GM13976 (cell line): Measurements from ENCODE around the gene USP17L28.
"Not testable (repeated sequence)": the region's sequence is repeated elsewhere in the genome, so short reads cannot be mapped to it uniquely, and the experiment has no call there.

Experiments used
- DNase-seq: peaks from one replicate; pipeline ENCODE4 v3.0.0; 2012; ENCODE audit warnings: low spot score
- in situ Hi-C: fragments of 300-500 bp; cut with MboI; formaldehyde crosslinking; loops from one replicate; pipeline ENCODE4 v1.12.0; 2022; ENCODE audit warnings: low sequenced_read_pairs, mixed read lengths, inconsistent platforms; ENCODE audit not compliant: unreplicated experiment
- TF ChIP-seq, protein P1 (sequence below): IDR thresholded peaks from 2 replicates; pipeline ENCODE4 v1.5.1; 2012; ENCODE audit warnings: borderline replicate concordance, mild to moderate bottlenecking; ENCODE audit not compliant: insufficient read depth; ENCODE audit errors: extremely low read depth, missing control alignments, control extremely low read depth

USP17L28 gene, protein sequence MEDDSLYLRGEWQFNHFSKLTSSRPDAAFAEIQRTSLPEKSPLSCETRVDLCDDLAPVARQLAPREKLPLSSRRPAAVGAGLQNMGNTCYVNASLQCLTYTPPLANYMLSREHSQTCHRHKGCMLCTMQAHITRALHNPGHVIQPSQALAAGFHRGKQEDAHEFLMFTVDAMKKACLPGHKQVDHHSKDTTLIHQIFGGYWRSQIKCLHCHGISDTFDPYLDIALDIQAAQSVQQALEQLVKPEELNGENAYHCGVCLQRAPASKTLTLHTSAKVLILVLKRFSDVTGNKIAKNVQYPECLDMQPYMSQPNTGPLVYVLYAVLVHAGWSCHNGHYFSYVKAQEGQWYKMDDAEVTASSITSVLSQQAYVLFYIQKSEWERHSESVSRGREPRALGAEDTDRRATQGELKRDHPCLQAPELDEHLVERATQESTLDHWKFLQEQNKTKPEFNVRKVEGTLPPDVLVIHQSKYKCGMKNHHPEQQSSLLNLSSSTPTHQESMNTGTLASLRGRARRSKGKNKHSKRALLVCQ

DNA sequence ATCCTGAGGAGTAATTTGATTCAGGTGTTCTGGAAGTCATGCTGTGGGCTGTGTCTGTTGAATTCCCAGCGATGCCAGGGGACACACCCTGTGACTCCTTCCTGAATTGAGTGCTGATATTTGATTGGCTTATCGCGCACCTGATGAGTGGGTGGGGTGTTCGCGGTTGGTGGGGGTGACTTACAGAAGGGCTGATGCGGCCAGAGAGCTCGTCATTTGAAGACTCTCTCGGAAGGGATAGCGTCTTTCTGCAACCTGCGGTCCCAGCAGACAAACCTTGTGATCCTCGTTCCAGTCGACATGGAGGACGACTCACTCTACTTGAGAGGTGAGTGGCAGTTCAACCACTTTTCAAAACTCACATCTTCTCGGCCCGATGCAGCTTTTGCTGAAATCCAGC, at the start of gene USP17L28:
USP17L28 (plus strand) TSS at position 301 of the 400 bp plus-strand sequence; CDS start at position 301, 0 bp downstream.
- in situ Hi-C loops = not testable (repeated sequence)

DNA sequence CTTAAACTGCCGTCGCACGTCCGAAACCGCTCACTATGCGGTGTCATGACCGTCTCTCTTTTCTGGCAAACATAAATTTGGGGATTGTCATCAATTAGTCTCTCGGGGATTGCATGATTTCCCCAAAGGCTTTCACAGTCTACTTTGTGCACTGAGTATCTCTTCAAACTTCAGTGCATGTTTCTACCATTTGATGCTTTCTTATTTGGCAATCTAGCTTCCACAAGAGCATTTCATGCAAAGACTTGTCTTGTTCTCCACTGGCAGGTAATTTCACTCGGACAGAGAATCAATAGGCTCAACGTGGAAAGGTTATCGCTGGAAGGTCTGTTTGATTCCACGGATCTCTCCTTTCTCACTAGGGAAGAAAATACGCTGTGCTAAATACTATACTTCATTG, 24.5 kb upstream of the USP17L28 start:
- DNase-seq, in situ Hi-C loops: not testable (repeated sequence)

More for the DNA sequence above, at the start of gene USP17L28:
- DNase-seq = not testable (repeated sequence)

DNA sequence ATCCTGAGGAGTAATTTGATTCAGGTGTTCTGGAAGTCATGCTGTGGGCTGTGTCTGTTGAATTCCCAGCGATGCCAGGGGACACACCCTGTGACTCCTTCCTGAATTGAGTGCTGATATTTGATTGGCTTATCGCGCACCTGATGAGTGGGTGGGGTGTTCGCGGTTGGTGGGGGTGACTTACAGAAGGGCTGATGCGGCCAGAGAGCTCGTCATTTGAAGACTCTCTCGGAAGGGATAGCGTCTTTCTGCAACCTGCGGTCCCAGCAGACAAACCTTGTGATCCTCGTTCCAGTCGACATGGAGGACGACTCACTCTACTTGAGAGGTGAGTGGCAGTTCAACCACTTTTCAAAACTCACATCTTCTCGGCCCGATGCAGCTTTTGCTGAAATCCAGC, 23.8 kb upstream of the USP17L28 start, which contains the start of gene USP17L24:
USP17L24 (plus strand) TSS at position 301 of the 400 bp plus-strand sequence; CDS start at position 301, 0 bp downstream.
- in situ Hi-C loops, DNase-seq: not testable (repeated sequence)

DNA sequence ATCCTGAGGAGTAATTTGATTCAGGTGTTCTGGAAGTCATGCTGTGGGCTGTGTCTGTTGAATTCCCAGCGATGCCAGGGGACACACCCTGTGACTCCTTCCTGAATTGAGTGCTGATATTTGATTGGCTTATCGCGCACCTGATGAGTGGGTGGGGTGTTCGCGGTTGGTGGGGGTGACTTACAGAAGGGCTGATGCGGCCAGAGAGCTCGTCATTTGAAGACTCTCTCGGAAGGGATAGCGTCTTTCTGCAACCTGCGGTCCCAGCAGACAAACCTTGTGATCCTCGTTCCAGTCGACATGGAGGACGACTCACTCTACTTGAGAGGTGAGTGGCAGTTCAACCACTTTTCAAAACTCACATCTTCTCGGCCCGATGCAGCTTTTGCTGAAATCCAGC, 19.1 kb upstream of the USP17L28 start, which contains the start of gene USP17L25:
USP17L25 (plus strand) TSS at position 301 of the 400 bp plus-strand sequence; CDS start at position 301, 0 bp downstream.
- in situ Hi-C loops, DNase-seq: not testable (repeated sequence)

DNA sequence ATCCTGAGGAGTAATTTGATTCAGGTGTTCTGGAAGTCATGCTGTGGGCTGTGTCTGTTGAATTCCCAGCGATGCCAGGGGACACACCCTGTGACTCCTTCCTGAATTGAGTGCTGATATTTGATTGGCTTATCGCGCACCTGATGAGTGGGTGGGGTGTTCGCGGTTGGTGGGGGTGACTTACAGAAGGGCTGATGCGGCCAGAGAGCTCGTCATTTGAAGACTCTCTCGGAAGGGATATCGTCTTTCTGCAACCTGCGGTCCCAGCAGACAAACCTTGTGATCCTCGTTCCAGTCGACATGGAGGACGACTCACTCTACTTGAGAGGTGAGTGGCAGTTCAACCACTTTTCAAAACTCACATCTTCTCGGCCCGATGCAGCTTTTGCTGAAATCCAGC, 14.3 kb upstream of the USP17L28 start, which contains the start of gene USP17L26:
USP17L26 (plus strand) TSS at position 301 of the 400 bp plus-strand sequence; CDS start at position 301, 0 bp downstream.
- DNase-seq, in situ Hi-C loops: not testable (repeated sequence)

DNA sequence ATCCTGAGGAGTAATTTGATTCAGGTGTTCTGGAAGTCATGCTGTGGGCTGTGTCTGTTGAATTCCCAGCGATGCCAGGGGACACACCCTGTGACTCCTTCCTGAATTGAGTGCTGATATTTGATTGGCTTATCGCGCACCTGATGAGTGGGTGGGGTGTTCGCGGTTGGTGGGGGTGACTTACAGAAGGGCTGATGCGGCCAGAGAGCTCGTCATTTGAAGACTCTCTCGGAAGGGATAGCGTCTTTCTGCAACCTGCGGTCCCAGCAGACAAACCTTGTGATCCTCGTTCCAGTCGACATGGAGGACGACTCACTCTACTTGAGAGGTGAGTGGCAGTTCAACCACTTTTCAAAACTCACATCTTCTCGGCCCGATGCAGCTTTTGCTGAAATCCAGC, 9.6 kb upstream of the USP17L28 start, which contains the start of gene USP17L5:
USP17L5 (plus strand) TSS at position 301 of the 400 bp plus-strand sequence; CDS start at position 301, 0 bp downstream.
- in situ Hi-C loops, DNase-seq: not testable (repeated sequence)

DNA sequence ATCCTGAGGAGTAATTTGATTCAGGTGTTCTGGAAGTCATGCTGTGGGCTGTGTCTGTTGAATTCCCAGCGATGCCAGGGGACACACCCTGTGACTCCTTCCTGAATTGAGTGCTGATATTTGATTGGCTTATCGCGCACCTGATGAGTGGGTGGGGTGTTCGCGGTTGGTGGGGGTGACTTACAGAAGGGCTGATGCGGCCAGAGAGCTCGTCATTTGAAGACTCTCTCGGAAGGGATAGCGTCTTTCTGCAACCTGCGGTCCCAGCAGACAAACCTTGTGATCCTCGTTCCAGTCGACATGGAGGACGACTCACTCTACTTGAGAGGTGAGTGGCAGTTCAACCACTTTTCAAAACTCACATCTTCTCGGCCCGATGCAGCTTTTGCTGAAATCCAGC, 4.8 kb upstream of the USP17L28 start, which contains the start of gene USP17L27:
USP17L27 (plus strand) TSS at position 301 of the 400 bp plus-strand sequence; CDS start at position 301, 0 bp downstream.
- DNase-seq, in situ Hi-C loops: not testable (repeated sequence)

DNA sequence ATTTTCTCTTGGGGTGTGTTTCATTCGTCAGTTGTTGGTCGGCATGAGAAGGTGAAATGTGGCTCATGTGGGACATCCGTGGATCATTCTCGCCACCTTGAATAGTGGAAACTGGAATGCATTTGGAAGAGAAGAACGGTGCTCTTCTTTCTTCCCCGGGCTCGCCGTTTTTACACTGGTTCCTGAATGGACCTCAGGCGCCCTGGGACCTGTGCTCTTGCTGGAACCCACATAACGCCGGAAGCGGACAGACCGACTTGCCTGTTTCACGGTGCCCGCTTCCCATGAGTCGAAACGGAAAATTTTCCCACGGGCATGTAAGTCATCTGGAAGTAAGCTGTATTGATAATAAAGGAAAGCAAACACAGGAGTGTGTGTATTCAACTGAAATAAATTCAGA, 2.2 kb downstream of the USP17L28 start:
- in situ Hi-C loops, DNase-seq: not testable (repeated sequence)

DNA sequence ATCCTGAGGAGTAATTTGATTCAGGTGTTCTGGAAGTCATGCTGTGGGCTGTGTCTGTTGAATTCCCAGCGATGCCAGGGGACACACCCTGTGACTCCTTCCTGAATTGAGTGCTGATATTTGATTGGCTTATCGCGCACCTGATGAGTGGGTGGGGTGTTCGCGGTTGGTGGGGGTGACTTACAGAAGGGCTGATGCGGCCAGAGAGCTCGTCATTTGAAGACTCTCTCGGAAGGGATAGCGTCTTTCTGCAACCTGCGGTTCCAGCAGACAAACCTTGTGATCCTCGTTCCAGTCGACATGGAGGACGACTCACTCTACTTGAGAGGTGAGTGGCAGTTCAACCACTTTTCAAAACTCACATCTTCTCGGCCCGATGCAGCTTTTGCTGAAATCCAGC, 4.6 kb downstream of the USP17L28 start, which contains the start of gene USP17L29:
USP17L29 (plus strand) TSS at position 301 of the 400 bp plus-strand sequence; CDS start at position 301, 0 bp downstream.
- DNase-seq, in situ Hi-C loops: not testable (repeated sequence)

DNA sequence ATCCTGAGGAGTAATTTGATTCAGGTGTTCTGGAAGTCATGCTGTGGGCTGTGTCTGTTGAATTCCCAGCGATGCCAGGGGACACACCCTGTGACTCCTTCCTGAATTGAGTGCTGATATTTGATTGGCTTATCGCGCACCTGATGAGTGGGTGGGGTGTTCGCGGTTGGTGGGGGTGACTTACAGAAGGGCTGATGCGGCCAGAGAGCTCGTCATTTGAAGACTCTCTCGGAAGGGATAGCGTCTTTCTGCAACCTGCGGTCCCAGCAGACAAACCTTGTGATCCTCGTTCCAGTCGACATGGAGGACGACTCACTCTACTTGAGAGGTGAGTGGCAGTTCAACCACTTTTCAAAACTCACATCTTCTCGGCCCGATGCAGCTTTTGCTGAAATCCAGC, 14.1 kb downstream of the USP17L28 start, which contains the start of gene USP17L30:
USP17L30 (plus strand) TSS at position 301 of the 400 bp plus-strand sequence; CDS start at position 301, 0 bp downstream.
- in situ Hi-C loops, DNase-seq: not testable (repeated sequence)

DNA sequence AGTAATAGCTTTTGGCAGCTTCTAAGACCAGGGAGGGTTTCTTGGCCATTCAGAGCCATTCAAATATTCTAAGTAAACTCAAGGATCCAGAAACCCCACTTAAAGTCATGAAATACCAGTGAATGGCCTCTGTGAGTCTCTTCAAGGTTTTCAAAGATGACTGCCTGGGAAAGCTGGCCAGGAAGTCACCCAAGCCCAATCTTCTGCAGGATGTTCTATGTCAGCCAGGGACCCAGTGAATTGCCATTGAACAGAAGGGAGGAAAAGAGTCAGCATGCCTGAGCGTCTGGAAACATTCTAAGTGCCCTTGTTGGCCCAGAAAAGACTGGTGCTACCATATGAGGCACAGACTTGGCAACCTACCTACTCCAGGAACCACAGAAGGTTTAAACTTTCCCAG, 31.2 kb downstream of the USP17L28 start:
- in situ Hi-C loops, DNase-seq: not testable (repeated sequence)

DNA sequence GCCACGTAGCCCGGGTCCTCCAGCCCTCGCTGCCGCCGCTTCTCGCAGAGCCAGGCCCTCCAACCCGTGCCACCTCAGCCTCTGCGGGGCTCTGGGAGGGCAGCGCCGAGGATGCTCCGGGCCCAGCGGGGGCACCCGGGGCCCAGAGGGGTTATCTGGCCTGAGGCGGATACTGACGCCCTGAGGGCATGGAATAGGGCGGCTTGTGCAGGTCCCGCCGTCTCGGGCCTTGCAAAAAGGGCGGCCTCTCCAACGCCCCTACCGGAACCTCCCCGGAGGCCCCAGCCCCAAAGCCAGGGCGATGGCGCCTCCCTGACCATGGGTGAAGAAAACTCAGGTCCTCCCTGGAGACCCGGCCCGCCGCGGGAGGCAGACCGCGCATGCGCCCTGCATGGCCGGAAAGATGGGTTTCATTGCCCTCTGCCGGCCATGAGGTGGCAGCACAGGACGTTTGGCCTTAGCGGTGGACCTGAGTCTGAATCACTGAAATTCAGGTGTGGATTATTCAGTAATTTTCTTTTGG, 32.4 kb downstream of the USP17L28 start:
- in situ Hi-C loops = not testable (repeated sequence)
- peak; percentile 33 for DNase-seq

DNA sequence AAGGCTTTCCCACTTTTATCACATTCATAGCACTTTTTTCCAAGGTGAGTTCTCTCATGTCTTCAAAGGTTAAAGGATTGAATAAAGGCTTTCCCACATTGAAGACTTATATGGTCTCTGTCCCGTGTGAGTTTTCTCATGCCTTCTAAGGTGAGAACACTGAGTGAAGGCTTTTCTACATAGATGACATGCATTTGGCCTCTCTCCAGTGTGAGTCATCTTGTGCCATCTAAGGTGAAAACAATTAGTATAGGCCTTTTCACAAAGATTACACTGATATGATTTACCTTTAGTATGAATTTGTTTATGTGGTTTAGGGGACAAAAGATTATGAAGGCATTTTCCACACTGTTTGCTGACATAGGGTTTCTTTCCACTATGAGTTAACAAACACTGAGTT, 35.4 kb downstream of the USP17L28 start:
- DNase-seq = no peak
- TF ChIP-seq, protein P1, sequence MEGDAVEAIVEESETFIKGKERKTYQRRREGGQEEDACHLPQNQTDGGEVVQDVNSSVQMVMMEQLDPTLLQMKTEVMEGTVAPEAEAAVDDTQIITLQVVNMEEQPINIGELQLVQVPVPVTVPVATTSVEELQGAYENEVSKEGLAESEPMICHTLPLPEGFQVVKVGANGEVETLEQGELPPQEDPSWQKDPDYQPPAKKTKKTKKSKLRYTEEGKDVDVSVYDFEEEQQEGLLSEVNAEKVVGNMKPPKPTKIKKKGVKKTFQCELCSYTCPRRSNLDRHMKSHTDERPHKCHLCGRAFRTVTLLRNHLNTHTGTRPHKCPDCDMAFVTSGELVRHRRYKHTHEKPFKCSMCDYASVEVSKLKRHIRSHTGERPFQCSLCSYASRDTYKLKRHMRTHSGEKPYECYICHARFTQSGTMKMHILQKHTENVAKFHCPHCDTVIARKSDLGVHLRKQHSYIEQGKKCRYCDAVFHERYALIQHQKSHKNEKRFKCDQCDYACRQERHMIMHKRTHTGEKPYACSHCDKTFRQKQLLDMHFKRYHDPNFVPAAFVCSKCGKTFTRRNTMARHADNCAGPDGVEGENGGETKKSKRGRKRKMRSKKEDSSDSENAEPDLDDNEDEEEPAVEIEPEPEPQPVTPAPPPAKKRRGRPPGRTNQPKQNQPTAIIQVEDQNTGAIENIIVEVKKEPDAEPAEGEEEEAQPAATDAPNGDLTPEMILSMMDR = no peak
- in situ Hi-C loops = no loop called here

DNA sequence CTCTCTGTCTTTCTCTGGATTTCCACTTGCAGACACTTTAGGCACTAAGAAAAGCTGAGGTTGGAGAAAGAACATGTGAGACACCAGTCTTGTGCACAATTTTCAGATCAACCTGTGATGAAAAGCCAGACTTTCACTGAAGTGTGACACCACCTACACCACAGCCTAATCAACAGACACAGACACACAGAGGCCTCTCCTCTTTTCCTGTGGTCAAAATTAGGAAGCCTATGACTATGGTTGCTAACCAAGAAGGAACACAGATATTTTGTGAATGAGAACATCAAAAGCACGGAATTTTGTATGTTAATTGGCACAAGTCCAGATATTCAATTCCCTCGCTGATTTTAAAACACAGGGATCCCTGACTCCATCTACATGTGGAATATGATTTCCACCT, 40.3 kb downstream of the USP17L28 start:
- in situ Hi-C loops, DNase-seq: not testable (repeated sequence)
